Ishikawa (cell line): ENCODE measurements around the gene LRRC14B.

ENCODE experiments used
- REST ChIP-seq: IDR thresholded peaks from 2 replicates; pipeline ENCODE4 v1.6.1; 2012; ENCODE audit warnings: low read depth, mild to moderate bottlenecking
- TAF1 ChIP-seq: IDR thresholded peaks from 2 replicates; pipeline ENCODE4 v1.6.1; 2012; ENCODE audit warnings: low read depth, mild to moderate bottlenecking
- TEAD4 ChIP-seq: IDR thresholded peaks from 2 replicates; pipeline ENCODE4 v1.6.1; 2012

DNA sequence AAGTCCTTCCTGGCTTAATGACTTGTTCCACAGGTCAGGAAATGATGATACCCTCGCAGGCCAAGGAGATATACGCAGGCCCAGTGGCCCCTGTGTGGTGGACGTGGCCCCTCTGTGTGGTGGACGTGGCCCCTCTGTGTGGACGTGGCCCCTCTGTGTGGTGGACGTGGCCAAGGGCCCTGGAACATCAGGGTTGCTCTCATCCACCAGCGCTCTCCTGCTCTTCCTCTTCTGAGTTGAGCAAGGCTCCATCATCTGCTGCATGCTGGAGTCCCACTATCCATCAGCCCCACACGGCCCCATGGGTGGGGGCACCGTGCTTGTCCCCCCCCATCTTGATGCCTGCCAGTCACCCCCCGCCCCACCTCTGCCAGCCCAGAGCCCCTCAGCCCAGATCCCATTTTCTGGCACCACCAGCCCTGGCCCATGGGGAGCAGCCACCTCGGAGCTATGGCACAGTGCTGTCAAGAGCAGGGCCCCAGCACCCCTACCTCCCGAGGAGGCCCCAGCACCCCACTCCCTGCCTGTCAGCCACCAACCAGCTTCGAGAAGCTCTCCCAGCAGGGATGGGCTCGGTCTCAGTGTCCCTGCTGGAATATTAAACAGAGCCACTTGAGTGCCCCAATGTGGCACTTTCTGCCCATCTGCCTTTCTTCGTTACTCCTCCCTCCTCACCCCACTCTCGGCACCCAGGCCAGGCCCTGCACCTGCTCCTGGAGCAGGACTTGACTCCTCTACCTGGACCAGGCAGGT lies 8.1 kb downstream of the LRRC14B start:
- TF ChIP-seq REST (no peak), TAF1 (no peak), TEAD4 (no peak)
